PC-9 (cell line): ENCODE data around the gene AQP3.

ENCODE experiments used
- EZH2 ChIP-seq: fragments of 200-600 bp; sonication (generic); IDR thresholded peaks from 2 replicates; pipeline ENCODE4 v1.8.0; 2017; ENCODE audit warnings: antibody characterized with exemption, low read depth
- TF ChIP-seq, protein P1 (sequence below): fragments of 200-600 bp; sonication (generic); conservative IDR thresholded peaks from 2 replicates; pipeline ENCODE4 v1.6.1; 2017; ENCODE audit warnings: mixed run types, antibody characterized with exemption, mild to moderate bottlenecking, moderate library complexity

DNA sequence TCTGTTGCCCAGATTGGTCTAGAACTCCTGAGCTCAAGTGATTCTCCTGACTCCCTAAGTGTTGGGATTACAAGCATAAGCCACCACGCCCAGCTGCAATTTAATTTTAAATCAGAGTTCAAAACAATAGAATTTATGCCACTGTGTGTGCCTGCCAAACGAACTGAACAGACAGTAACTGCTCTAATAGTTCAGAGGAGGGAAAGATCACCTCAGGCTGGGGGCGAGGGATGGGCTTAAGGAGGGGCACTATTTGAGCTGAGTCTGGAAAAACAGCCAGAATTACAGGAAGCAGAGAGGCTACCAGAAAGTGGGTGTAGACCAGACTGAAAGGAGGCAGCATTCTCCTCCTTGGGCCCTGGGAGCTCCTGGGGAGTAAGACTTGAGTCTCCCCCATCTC is 14.1 kb upstream of the AQP3 start:
- TF ChIP-seq, protein P1, sequence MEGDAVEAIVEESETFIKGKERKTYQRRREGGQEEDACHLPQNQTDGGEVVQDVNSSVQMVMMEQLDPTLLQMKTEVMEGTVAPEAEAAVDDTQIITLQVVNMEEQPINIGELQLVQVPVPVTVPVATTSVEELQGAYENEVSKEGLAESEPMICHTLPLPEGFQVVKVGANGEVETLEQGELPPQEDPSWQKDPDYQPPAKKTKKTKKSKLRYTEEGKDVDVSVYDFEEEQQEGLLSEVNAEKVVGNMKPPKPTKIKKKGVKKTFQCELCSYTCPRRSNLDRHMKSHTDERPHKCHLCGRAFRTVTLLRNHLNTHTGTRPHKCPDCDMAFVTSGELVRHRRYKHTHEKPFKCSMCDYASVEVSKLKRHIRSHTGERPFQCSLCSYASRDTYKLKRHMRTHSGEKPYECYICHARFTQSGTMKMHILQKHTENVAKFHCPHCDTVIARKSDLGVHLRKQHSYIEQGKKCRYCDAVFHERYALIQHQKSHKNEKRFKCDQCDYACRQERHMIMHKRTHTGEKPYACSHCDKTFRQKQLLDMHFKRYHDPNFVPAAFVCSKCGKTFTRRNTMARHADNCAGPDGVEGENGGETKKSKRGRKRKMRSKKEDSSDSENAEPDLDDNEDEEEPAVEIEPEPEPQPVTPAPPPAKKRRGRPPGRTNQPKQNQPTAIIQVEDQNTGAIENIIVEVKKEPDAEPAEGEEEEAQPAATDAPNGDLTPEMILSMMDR, result no peak
- no peak for TF ChIP-seq EZH2
